Measurements from ENCODE around the gene LRRC45.

The LRRC45 gene

GRCh38 chr17:81993729-81994592 is 29.1 kb upstream of the LRRC45 start:
- no peak for DNase-seq (ENCODE audit: low spot score)

GRCh38 chr17:81994593-81995462 is 28.3 kb upstream of the LRRC45 start:
- no peak for DNase-seq (ENCODE audit: low spot score)

GRCh38 chr17:81995463-81996231 is 27.5 kb upstream of the LRRC45 start:
- no peak for DNase-seq (ENCODE audit: low spot score)

DNA sequence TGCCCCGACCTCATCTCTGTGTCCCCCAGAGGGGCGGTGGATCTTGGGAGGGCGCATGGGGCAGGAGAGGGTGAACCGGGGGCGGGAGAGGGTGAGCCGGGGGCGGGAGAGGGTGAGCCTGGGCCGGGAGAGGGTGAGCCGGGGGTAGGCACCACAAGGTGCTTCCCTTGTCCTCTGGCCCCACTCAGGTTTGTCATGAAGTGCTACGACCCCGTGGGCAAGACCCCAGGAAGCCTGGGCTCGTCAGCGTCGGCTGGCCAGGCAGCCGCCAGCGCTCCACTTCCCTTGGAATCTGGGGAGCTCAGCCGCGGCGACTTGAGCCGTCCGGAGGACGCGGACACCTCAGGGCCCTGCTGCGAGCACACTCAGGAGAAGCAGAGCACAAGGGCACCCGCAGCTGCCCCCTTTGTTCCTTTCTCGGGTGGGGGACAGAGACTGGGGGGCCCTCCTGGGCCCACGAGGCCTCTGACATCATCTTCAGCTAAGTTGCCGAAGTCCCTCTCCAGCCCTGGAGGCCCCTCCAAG is 26.8 kb upstream of the LRRC45 start:
- DNase-seq (ENCODE audit: low spot score): no peak

DNA sequence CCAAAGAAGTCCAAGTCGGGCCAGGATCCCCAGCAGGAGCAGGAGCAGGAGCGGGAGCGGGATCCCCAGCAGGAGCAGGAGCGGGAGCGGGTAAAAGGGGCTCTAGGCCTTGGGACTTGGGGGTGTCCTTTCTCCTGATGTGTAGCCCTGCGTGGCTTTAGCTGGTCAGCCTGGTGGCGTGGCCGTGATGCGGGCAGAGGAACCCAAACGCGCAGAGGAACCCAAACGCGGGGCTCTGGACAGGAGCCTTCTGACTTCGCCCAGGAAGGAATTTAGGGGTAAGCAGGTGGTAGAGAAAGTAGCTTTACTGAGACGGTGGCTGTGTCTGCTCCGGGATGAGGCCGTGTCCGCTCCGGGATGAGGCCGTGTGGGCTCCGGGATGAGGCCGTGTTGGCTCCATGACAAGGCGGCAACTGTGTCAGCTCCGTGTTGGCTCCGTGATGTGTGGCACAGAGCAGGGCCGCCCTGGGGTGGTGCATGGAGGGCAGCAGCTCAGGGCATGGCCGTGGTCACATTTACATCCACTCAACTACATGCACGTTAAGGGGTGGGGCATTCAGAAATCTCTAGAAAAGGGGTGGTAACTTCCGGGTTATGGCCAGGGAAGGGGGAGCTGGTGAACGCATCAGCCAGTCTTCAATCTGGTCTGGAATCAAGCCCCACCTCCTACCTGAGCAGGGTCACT is 26.2 kb upstream of the LRRC45 start:
- no peak for DNase-seq (ENCODE audit: low spot score)

DNA sequence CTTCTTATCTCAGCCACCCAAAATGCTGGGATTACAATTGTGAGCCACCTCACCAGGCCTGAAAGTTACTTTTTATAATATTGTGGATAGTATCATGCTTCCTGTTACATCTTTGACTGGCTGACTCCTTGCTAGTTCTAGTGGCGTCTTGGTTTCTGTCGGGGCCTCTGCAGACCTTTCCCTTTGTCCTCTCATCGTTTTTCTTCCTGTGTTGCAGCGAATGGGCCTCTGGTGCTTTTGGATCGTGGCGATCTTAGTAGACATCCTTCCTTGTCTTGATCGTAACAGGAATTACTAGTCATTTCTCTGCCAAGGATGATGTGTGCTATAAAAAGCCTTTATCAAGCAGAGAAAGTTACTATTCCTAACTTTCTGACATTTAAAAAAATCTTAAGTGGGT is 24.9 kb upstream of the LRRC45 start:
- no peak for DNase-seq (ENCODE audit: low spot score)

GRCh38 chr17:81998691-81999438 is 24.2 kb upstream of the LRRC45 start:
- DNase-seq (ENCODE audit: low spot score): no peak

GRCh38 chr17:81999587-81999975 is 23.5 kb upstream of the LRRC45 start:
- no peak for DNase-seq (ENCODE audit: low spot score)

- DNase-seq (ENCODE audit: low spot score): no peak
Measured at GRCh38 chr17:81999976-82000802, 22.9 kb upstream of the LRRC45 start.

- no peak for DNase-seq (ENCODE audit: low spot score)
Measured at GRCh38 chr17:82000803-82001570, 22.1 kb upstream of the LRRC45 start.

DNA sequence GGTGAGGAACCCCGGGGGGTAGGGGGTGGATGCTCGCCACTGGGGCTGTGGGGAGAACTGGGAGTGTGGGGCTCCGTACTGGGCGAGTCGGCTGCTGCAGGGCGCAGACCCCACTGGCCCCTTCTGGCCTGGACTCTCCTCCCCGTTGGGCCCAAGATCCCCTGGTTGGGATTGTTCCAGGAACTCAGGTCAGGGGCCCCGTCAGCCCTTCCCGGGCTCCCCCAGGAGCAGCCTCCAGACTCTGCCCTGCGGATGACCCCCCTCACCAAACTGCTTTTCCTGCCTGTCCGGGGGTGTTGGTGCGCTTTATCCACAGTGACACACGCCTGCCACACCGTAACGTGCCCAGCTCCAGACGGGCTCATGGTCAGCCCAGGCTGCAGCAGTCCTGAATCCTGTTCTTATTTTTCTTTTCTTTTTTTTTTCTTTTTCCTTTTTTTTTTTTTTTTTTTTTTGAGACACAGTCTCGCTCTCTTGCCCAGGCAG is 21.5 kb upstream of the LRRC45 start:
- no peak for DNase-seq (ENCODE audit: low spot score)

- DNase-seq (ENCODE audit: low spot score): peak; percentile 96
Measured at GRCh38 chr17:82003411-82004381, 19.4 kb upstream of the LRRC45 start.

- DNase-seq (ENCODE audit: low spot score): no peak
Measured at GRCh38 chr17:82004517-82005455, 18.3 kb upstream of the LRRC45 start.

- DNase-seq (ENCODE audit: low spot score): no peak
Measured at GRCh38 chr17:82005701-82006348, 17.3 kb upstream of the LRRC45 start.

DNA sequence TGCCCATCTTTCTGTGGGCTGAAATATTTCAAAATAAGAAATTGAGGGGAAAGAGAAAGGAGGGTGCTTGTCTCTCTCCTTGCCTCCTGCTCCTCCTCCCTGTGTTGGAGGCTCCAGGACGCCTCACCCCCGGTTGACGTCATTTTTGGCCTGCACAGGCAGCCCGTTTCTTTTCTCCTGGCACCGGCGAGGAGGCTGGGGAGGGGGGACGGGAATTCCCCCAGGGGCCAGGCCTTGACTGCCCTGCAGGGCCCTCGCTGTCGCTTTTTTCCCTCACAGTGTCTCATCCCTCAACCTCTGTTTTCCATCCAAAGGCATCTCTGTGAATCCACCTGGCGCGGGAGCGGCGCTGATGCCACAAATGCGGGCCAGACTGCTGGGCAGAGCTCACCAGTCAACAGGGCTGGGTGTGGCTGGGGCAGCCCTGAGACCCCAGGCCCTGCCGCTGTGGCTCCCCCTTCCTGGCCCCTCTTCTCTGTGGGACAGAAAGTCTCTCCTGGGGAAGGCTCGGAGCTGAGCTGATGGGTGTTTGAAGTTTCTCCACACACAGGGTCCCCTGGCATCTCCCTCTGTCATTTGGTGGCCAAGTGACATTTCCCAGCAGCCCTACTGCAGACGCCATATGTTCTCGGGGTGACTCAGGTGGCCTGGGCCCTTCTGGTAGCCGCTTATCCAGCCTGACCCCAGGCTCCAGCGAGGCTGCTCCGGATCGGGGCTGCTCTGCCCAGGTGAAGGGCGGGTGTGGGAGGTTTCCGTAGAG is 16.5 kb upstream of the LRRC45 start:
- DNase-seq (ENCODE audit: low spot score): peak; percentile 54

DNA sequence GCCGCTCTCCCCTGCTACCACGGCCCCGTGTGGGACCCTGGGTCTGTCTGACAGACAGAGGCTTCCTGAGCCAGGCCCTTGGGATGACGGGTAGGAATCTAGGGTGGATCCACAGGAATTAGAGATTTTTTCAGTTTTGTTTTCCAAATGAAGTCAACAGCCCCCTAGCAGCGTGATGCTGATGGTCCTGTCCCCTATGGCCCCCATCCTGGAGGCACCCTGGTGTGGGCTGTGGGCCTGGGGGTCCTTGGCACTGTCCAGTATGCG is 15.9 kb upstream of the LRRC45 start:
- no peak for DNase-seq (ENCODE audit: low spot score)

Measured in AG08395 (cell line).